DMS114 treated with DMSO at 0.1 percent for 48 hours (cell line): ENCODE data around the gene PLSCR3.

Experiments used
- DNase-seq: peaks from one replicate; lab custom pipeline; 2025; ENCODE audit not compliant: unreplicated experiment; lab: John Stamatoyannopoulos, UW

PLSCR3 gene

GRCh38 chr17:7394452-7395191, at the start of gene PLSCR3:
Gene PLSCR3 (minus strand): TSS chr17:7394525. CDS start chr17:7394110, 415 bp downstream.
- DNase-seq = peak; percentile 69

GRCh38 chr17:7443499-7444485, 49.5 kb upstream of the PLSCR3 start:
- no peak for DNase-seq

- no peak for DNase-seq
Observed at GRCh38 chr17:7442142-7442541, 47.8 kb upstream of the PLSCR3 start.

GRCh38 chr17:7441266-7441665, 46.9 kb upstream of the PLSCR3 start:
- no peak for DNase-seq

- DNase-seq = no peak
Observed at GRCh38 chr17:7440834-7441195, 46.5 kb upstream of the PLSCR3 start.

GRCh38 chr17:7440113-7440833, 45.9 kb upstream of the PLSCR3 start:
- no peak for DNase-seq

- DNase-seq = no peak
Observed at GRCh38 chr17:7439462-7440112, 45.3 kb upstream of the PLSCR3 start, which contains the start of gene FGF11. Gene FGF11 (plus strand): TSS chr17:7439512. CDS start chr17:7439621, 109 bp downstream.

GRCh38 chr17:7438656-7439460, 44.5 kb upstream of the PLSCR3 start:
- no peak for DNase-seq

- DNase-seq = peak; percentile 76
Observed at GRCh38 chr17:7437950-7438614, 43.8 kb upstream of the PLSCR3 start.

- DNase-seq = no peak
Observed at GRCh38 chr17:7437369-7437863, 43.1 kb upstream of the PLSCR3 start.

- DNase-seq = peak; percentile 36
Observed at GRCh38 chr17:7436556-7437368, 42.4 kb upstream of the PLSCR3 start.

- no peak for DNase-seq
Observed at GRCh38 chr17:7435676-7436555, 41.6 kb upstream of the PLSCR3 start.

GRCh38 chr17:7432296-7432695, 38.0 kb upstream of the PLSCR3 start:
- no peak for DNase-seq

GRCh38 chr17:7431231-7431630, 36.9 kb upstream of the PLSCR3 start:
- DNase-seq = no peak

GRCh38 chr17:7429722-7430121, 35.4 kb upstream of the PLSCR3 start:
- DNase-seq = no peak

- no peak for DNase-seq
Observed at GRCh38 chr17:7428557-7428956, 34.2 kb upstream of the PLSCR3 start, which contains the start of gene SPEM3. Gene SPEM3 (plus strand): TSS chr17:7428857. CDS start chr17:7428903, 46 bp downstream.

- no peak for DNase-seq
Observed at GRCh38 chr17:7427549-7427948, 33.2 kb upstream of the PLSCR3 start.
